ENCODE measurements around the gene TFF2. TPM values are rescaled to one million over a fixed set of nuclear protein-coding genes. Genes with fewer than 3 reads are reported as not detected.

Gene TFF2
- polyA plus RNA-seq (2013, experiment 1 of 2), result not detected
- polyA plus RNA-seq (2013, experiment 2 of 2), result 0.06 TPM

- Histone ChIP-seq H3K36me3 (ENCODE audit: control insufficient read depth, insufficient read depth, low read length) (no peaks in the 10 kb centered on the region), H3K18ac (ENCODE audit: low read length) (no peak within 1 kb of the TSS), H3K4me3 (ENCODE audit: low read length) (no peak within 1 kb of the TSS), H4K8ac (ENCODE audit: low read depth, low read length) (no peak within 1 kb of the TSS), H2BK120ac (ENCODE audit: low read depth, low read length) (no peak within 1 kb of the TSS), H3K4me1 (ENCODE audit: control insufficient read depth, low read depth, low read length) (no peaks in the 10 kb centered on the region), H3K27ac (ENCODE audit: low read depth, low read length) (no peak within 1 kb of the TSS), H2BK5ac (ENCODE audit: low read length) (no peak within 1 kb of the TSS), H3K79me1 (ENCODE audit: low read length) (no peaks in the 10 kb centered on the region), H2BK15ac (replicated peaks; ENCODE audit: low read depth) (no peak within 1 kb of the TSS), H3K23ac (ENCODE audit: low read length) (no peak within 1 kb of the TSS), H3K4ac (ENCODE audit: low read depth, low read length) (no peak within 1 kb of the TSS), H3K4me2 (ENCODE audit: low read length) (no peak within 1 kb of the TSS), H3K79me2 (ENCODE audit: control insufficient read depth, insufficient read depth, low read length) (no peaks in the 10 kb centered on the region), H3K27me3 (ENCODE audit: insufficient read depth, low read length, poor library complexity) (no peaks in the 10 kb centered on the region), H3K56ac (ENCODE audit: low read length) (no peak within 1 kb of the TSS), H3K9ac (ENCODE audit: low read length) (no peak within 1 kb of the TSS), H2AK5ac (ENCODE audit: low read length) (no peak within 1 kb of the TSS), H4K5ac (ENCODE audit: low read length) (no peak within 1 kb of the TSS)
- no peak for DNase-seq
- no CpG with 5 or more reads among the region's 13 CpGs for WGBS (ENCODE audit: extremely low coverage, insufficient coverage, low lambda C conversion rate)
Measured at GRCh38 chr21:42350927-42351426, at the start of gene TFF2. Gene TFF2, minus strand, starts transcription at chr21:42350994. Its CDS starts 37 bp downstream, at chr21:42350957.

GRCh38 chr21:42400525-42400924, 49.7 kb upstream of the TFF2 start:
- H4K8ac ChIP-seq (ENCODE audit: low read depth, low read length), result no peak overlapping the region
- no peak overlapping the region for H3K4ac ChIP-seq (ENCODE audit: low read depth, low read length)
- H3K4me1 ChIP-seq (ENCODE audit: control insufficient read depth, low read depth, low read length), result no peaks in the 10 kb centered on the region
- H3K4me2 ChIP-seq (ENCODE audit: low read length), result no peak overlapping the region
- H2BK120ac ChIP-seq (ENCODE audit: low read depth, low read length), result no peak overlapping the region
- no peak overlapping the region for H2BK15ac ChIP-seq (replicated peaks; ENCODE audit: low read depth)
- no peak overlapping the region for H3K9ac ChIP-seq (ENCODE audit: low read length)
- H3K18ac ChIP-seq (ENCODE audit: low read length), result no peak overlapping the region
- H3K79me1 ChIP-seq (ENCODE audit: low read length), result no peaks in the 10 kb centered on the region
- no peaks in the 10 kb centered on the region for H3K27me3 ChIP-seq (ENCODE audit: insufficient read depth, low read length, poor library complexity)
- no peaks in the 10 kb centered on the region for H3K79me2 ChIP-seq (ENCODE audit: control insufficient read depth, insufficient read depth, low read length)
- H2BK5ac ChIP-seq (ENCODE audit: low read length), result no peak overlapping the region
- no peak overlapping the region for H3K23ac ChIP-seq (ENCODE audit: low read length)
- no peak overlapping the region for H3K4me3 ChIP-seq (ENCODE audit: low read length)
- peak; percentile 37 for DNase-seq
- H2AK5ac ChIP-seq (ENCODE audit: low read length), result no peak overlapping the region
- no peak overlapping the region for H4K5ac ChIP-seq (ENCODE audit: low read length)
- H3K36me3 ChIP-seq (ENCODE audit: control insufficient read depth, insufficient read depth, low read length), result no peaks in the 10 kb centered on the region
- WGBS (ENCODE audit: extremely low coverage, insufficient coverage, low lambda C conversion rate), result no CpG with 5 or more reads among the region's 4 CpGs
- no peak overlapping the region for H3K27ac ChIP-seq (ENCODE audit: low read depth, low read length)
- H3K56ac ChIP-seq (ENCODE audit: low read length), result no peak overlapping the region

- Histone ChIP-seq H3K23ac (ENCODE audit: low read length) (no peak overlapping the region), H3K79me1 (ENCODE audit: low read length) (no peaks in the 10 kb centered on the region), H3K27me3 (ENCODE audit: insufficient read depth, low read length, poor library complexity) (no peaks in the 10 kb centered on the region), H2BK120ac (ENCODE audit: low read depth, low read length) (no peak overlapping the region), H2BK5ac (ENCODE audit: low read length) (no peak overlapping the region), H3K4ac (ENCODE audit: low read depth, low read length) (no peak overlapping the region), H3K79me2 (ENCODE audit: control insufficient read depth, insufficient read depth, low read length) (no peaks in the 10 kb centered on the region), H4K8ac (ENCODE audit: low read depth, low read length) (no peak overlapping the region), H3K56ac (ENCODE audit: low read length) (no peak overlapping the region), H3K36me3 (ENCODE audit: control insufficient read depth, insufficient read depth, low read length) (no peaks in the 10 kb centered on the region), H3K9ac (ENCODE audit: low read length) (no peak overlapping the region), H3K18ac (ENCODE audit: low read length) (no peak overlapping the region), H3K4me3 (ENCODE audit: low read length) (no peak overlapping the region), H3K27ac (ENCODE audit: low read depth, low read length) (no peak overlapping the region), H3K4me2 (ENCODE audit: low read length) (no peak overlapping the region), H3K4me1 (ENCODE audit: control insufficient read depth, low read depth, low read length) (no peaks in the 10 kb centered on the region), H4K5ac (ENCODE audit: low read length) (no peak overlapping the region), H2BK15ac (replicated peaks; ENCODE audit: low read depth) (no peak overlapping the region), H2AK5ac (ENCODE audit: low read length) (no peak overlapping the region)
- WGBS (ENCODE audit: extremely low coverage, insufficient coverage, low lambda C conversion rate), result no CpG with 5 or more reads among the region's 12 CpGs
- peak; percentile 27 for DNase-seq
Measured at GRCh38 chr21:42398436-42399028, 47.7 kb upstream of the TFF2 start.

GRCh38 chr21:42397746-42398394, 47.1 kb upstream of the TFF2 start:
- Histone ChIP-seq H3K4me2 (ENCODE audit: low read length) (no peak overlapping the region), H2BK15ac (replicated peaks; ENCODE audit: low read depth) (no peak overlapping the region), H2AK5ac (ENCODE audit: low read length) (no peak overlapping the region), H3K56ac (ENCODE audit: low read length) (no peak overlapping the region), H3K27me3 (ENCODE audit: insufficient read depth, low read length, poor library complexity) (no peaks in the 10 kb centered on the region), H3K36me3 (ENCODE audit: control insufficient read depth, insufficient read depth, low read length) (no peaks in the 10 kb centered on the region), H3K4ac (ENCODE audit: low read depth, low read length) (no peak overlapping the region), H3K79me1 (ENCODE audit: low read length) (no peaks in the 10 kb centered on the region), H3K27ac (ENCODE audit: low read depth, low read length) (no peak overlapping the region), H2BK5ac (ENCODE audit: low read length) (no peak overlapping the region), H3K79me2 (ENCODE audit: control insufficient read depth, insufficient read depth, low read length) (no peaks in the 10 kb centered on the region), H2BK120ac (ENCODE audit: low read depth, low read length) (no peak overlapping the region), H3K4me1 (ENCODE audit: control insufficient read depth, low read depth, low read length) (no peaks in the 10 kb centered on the region), H3K4me3 (ENCODE audit: low read length) (no peak overlapping the region), H4K8ac (ENCODE audit: low read depth, low read length) (no peak overlapping the region), H3K9ac (ENCODE audit: low read length) (no peak overlapping the region), H3K18ac (ENCODE audit: low read length) (no peak overlapping the region), H4K5ac (ENCODE audit: low read length) (no peak overlapping the region), H3K23ac (ENCODE audit: low read length) (no peak overlapping the region)
- no peak for DNase-seq
- no CpG with 5 or more reads among the region's 14 CpGs for WGBS (ENCODE audit: extremely low coverage, insufficient coverage, low lambda C conversion rate)

- Histone ChIP-seq H3K4me3 (ENCODE audit: low read length) (no peak overlapping the region), H3K56ac (ENCODE audit: low read length) (no peak overlapping the region), H3K27me3 (ENCODE audit: insufficient read depth, low read length, poor library complexity) (no peaks in the 10 kb centered on the region), H3K36me3 (ENCODE audit: control insufficient read depth, insufficient read depth, low read length) (no peaks in the 10 kb centered on the region), H3K4me2 (ENCODE audit: low read length) (no peak overlapping the region), H4K5ac (ENCODE audit: low read length) (no peak overlapping the region), H3K4ac (ENCODE audit: low read depth, low read length) (no peak overlapping the region), H2BK120ac (ENCODE audit: low read depth, low read length) (no peak overlapping the region), H3K9ac (ENCODE audit: low read length) (no peak overlapping the region), H2BK15ac (replicated peaks; ENCODE audit: low read depth) (no peak overlapping the region), H3K23ac (ENCODE audit: low read length) (no peak overlapping the region), H3K4me1 (ENCODE audit: control insufficient read depth, low read depth, low read length) (no peaks in the 10 kb centered on the region), H3K27ac (ENCODE audit: low read depth, low read length) (no peak overlapping the region), H2AK5ac (ENCODE audit: low read length) (no peak overlapping the region), H4K8ac (ENCODE audit: low read depth, low read length) (no peak overlapping the region), H3K79me2 (ENCODE audit: control insufficient read depth, insufficient read depth, low read length) (no peaks in the 10 kb centered on the region), H2BK5ac (ENCODE audit: low read length) (no peak overlapping the region), H3K18ac (ENCODE audit: low read length) (no peak overlapping the region), H3K79me1 (ENCODE audit: low read length) (no peaks in the 10 kb centered on the region)
- no peak for DNase-seq
- WGBS (ENCODE audit: extremely low coverage, insufficient coverage, low lambda C conversion rate), result no CpG with 5 or more reads among the region's 19 CpGs
Measured at GRCh38 chr21:42396799-42397745, 46.3 kb upstream of the TFF2 start.
